Activated CD4-positive, alpha-beta T cell treated with anti-CD3 and anti-CD28 coated beads, Interleukin-2, Interleukin-6, amounts not matched to agents 100 ng/mL and 50 ng/mL, durations not matched to agents 16 hours and 8 hours (primary cell): ENCODE results near the gene CPA5.

ENCODE experiments used
- DNase-seq: peaks from one replicate; pipeline ENCODE4 v3.0.0-alpha.2; 2020

CPA5 gene

DNA sequence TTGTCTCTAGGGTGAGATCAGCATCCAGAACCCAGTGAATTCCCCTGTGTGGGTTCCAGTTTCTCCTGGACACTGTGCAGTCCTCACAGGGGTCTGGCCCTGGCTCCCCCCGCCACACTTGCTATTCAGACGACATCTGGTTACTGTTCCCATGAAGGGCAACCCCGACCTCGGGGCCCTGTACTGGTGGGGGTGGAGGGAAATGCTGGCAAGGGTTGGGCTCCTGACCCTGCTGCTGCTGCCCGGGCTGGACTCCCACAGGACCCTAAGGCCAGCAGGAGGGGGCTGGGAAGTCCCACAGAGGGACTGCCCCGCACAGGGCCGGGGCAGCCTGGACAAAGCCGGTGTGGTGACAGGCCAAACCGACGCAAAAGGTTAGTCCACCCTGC, 34.9 kb downstream of the CPA5 start:
- DNase-seq = no peak

- no peak for DNase-seq
Observed at GRCh38 chr7:130379921-130380860, 35.6 kb downstream of the CPA5 start, which contains the start of gene CPA1. TSS of gene CPA1 (plus strand) at chr7:130380494. CDS start at chr7:130380521, 27 bp downstream.

- DNase-seq = no peak
Observed at GRCh38 chr7:130380861-130381455, 36.3 kb downstream of the CPA5 start.

DNA sequence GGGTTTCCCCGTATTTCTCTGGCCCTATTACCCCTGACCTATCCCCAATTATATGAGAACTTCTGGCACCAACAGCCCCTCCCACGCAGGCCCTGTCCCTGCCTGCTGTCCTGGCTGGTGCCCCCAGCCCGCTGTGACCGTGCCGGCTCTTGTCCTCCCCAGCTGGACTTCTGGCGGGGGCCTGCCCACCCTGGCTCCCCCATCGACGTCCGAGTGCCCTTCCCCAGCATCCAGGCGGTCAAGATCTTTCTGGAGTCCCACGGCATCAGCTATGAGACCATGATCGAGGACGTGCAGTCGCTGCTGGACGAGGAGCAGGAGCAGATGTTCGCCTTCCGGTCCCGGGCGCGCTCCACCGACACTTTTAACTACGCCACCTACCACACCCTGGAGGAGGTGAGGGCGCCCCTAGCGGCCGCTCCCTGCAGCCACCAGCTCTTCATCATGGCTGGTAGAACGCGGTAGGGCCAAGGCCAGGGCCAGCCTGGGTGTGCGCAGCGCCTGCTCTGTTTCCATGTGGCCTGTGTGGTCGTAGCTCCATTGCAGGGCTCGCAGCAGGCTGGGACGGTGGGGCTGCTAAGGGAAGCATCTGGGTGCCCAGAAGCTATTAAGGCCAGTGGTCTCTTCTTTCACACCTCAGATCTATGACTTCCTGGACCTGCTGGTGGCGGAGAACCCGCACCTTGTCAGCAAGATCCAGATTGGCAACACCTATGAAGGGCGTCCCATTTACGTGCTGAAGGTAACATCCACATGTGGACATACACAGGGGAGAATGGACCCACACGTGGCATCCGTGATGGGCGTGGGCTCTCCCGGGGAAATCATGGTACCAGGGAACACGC, 37.1 kb downstream of the CPA5 start:
- no peak for DNase-seq

GRCh38 chr7:130383187-130383980, 38.8 kb downstream of the CPA5 start:
- no peak for DNase-seq

GRCh38 chr7:130384371-130384801, 39.8 kb downstream of the CPA5 start:
- DNase-seq = no peak

GRCh38 chr7:130384841-130385599, 40.4 kb downstream of the CPA5 start:
- no peak for DNase-seq

GRCh38 chr7:130385600-130386066, 41.0 kb downstream of the CPA5 start:
- no peak for DNase-seq

- no peak for DNase-seq
Observed at GRCh38 chr7:130386876-130387275, 42.3 kb downstream of the CPA5 start.

- no peak for DNase-seq
Observed at GRCh38 chr7:130387306-130387627, 42.7 kb downstream of the CPA5 start.

DNA sequence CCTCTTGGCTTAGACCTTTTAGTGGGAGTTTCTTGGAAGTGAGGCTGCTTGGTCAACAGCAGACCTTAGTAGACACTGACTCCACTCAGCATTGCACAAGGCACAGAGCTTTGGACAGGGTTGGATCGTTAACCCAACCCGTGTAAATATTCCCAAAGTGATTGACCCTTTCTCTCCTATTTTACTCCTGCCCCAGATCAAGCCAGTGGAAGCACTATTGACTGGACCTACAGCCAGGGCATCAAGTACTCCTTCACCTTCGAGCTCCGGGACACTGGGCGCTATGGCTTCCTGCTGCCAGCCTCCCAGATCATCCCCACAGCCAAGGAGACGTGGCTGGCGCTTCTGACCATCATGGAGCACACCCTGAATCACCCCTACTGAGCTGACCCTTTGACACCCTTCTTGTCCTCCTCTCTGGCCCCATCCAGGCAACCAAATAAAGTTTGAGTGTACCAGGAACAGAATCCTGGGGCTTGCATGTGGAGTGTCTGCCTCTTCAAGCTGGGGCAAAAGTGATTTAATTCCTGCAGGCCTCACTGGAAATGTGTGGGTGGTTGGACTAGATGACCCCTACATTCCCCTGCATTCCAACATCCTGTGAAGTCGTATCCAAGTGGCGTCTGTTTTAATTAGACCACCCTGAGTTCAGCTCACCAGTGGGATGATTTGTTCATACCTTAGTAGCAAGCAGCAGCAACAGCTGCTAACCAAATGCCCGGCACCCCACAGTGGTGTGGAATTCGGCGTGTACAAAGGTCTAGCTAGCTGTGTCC, 43.2 kb downstream of the CPA5 start:
- no peak for DNase-seq

- no peak for DNase-seq
Observed at GRCh38 chr7:130388671-130389070, 44.1 kb downstream of the CPA5 start.

GRCh38 chr7:130390486-130390885, 45.9 kb downstream of the CPA5 start:
- no peak for DNase-seq

GRCh38 chr7:130393101-130393561, 48.5 kb downstream of the CPA5 start:
- DNase-seq = no peak

DNA sequence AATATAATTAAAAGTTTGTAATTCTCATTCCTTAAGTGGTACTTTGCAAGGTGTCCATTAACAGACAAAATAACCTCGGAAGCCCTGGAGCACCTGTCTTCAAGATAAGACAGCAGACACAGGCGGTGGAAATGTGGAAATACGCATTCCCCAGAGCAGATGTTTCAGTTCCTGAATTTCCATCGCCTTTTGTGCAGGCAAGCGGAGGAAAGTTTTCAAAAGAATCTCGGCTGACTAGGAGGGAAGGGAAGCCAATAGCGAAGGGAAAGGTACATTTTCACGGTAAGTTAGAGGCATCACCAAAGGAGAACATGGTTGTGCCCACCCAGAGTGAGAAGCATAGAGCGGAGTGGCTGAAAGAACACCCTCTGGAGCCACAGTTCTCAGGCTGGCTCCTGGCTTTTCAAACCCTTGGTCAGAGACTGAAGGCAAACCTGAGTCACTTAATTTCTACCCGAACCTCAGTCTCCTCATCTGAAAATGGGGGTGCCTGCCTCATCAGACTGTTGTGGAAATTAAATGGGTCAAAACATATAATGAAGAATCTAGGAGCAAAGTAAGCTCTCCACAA, 49.3 kb downstream of the CPA5 start:
- no peak for DNase-seq

DNA sequence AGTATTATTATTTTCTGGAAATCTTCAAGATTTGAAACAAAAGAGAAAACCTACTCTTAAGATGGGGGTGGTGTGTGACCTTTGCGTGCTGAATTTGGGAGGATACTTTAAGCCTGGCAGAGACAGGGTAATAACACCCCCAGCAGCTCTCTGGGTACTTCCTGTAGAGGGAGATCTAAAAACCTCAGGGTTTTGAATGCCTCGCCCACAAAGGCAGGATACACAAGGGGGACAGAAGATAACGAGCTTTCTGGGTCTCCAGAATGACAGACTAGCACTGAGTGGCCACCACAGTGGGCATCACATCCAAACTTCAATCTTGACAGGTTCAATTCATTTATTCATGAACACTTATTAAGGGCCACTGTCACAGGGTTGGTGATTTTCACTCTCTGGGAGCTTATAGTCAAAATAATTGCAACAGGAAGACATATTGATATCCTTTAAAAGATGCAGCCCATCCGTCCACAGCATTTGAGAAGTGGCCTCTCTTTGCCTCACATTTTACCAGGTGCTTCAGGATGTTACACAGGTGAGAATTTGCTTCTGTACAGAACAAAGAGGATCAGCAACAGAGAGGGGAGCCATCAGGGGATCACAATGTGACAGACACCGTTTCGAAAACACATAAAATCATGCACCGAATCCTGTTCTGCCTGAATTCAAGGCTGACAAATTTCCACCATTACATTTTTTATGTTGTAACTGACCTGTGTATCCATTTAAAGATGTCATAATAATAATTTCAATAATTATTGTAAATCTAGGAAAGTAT, 50.0 kb downstream of the CPA5 start:
- peak; percentile 26 for DNase-seq

GRCh38 chr7:130395421-130395820, 50.8 kb downstream of the CPA5 start:
- DNase-seq = no peak

DNA sequence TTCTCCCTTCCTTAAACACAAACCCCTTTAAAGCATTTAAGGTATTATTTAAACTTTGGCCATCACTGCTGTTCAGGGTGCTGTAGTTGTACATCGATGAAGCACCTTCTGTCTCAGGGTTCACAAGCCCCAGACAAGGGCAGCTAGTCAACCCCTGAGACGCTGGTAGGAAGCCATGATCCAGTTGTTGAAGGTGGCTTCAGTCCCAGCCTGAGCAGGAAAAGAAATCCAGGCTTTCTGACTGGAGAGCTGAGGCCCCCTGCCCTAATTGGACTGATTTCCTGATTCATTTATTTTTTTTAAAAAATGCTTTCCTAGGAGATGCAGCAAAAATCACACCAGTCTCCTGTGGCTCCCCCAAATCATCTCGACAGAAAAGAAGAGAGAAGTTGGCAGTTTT, 51.5 kb downstream of the CPA5 start:
- no peak for DNase-seq

DNA sequence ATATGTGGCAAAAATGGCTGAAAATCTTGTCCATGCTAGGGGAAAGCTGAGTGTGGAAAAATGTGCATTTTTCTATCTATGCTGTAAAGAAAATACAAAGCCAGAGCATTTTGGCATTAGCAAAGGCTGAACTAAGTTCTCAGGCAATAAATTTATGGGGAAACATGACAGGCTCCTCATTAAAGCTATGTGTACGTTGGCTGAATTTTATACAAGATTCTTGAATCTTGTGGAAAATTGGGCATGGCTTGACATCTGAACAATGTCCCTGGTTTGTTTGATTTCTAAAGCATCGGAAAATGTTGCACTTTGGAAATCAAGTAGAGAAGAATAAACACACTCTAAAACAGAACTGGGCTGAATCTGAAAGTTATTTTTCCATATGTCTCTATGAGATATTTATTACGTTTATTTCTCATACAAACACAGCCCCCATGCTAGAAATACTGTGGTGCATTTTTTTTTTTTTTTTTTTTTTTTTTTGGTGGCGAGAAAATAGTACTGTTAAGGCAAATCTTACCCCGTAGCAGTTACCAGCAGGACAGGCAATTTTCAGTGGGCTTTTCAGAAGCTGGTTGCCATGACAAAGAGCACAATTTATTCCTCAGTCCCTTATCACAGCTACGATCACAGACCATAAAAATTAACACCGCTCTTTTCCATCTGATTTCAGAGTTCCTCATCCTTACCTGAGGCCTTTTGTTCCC, 52.6 kb downstream of the CPA5 start:
- DNase-seq = no peak
